HFFc6 (cell line): ENCODE measurements around the gene PMM1. TPM values are rescaled to one million over a fixed set of nuclear protein-coding genes. Genes with fewer than 3 reads are reported as not detected.
A peak's percentile ranks its signal among the peaks of the same experiment; 100 is the strongest.

Experiments
- DNase-seq: peaks from one replicate; pipeline ENCODE4 v3.0.0-alpha.2; 2018
- H3K27ac Mint-ChIP-seq: 2 replicates; pipeline ENCODE4 v1.8.0; 2020; ENCODE audit warnings: mild to moderate bottlenecking, mixed read lengths
- H3K27me3 Mint-ChIP-seq: 2 replicates; pipeline ENCODE4 v1.8.0; 2021; ENCODE audit warnings: mild to moderate bottlenecking, moderate library complexity, mixed read lengths; ENCODE audit not compliant: insufficient read depth
- H3K36me3 Mint-ChIP-seq: 2 replicates; pipeline ENCODE4 v1.8.0; 2021; ENCODE audit warnings: low read depth, mixed read lengths
- H3K4me1 Mint-ChIP-seq: 2 replicates; pipeline ENCODE4 v1.8.0; 2020; ENCODE audit warnings: low read depth, mixed read lengths
- H3K4me3 Mint-ChIP-seq: 2 replicates; pipeline ENCODE4 v1.8.0; 2020; ENCODE audit warnings: mild to moderate bottlenecking, moderate library complexity, mixed read lengths
- H3K9me3 Mint-ChIP-seq: 2 replicates; pipeline ENCODE4 v1.8.0; 2020; ENCODE audit warnings: mild to moderate bottlenecking, mixed read lengths
- CTCF ChIP-seq: fragments of 200-600 bp; sonication (generic); IDR thresholded peaks from 2 replicates; pipeline ENCODE4 v1.5.0; 2021; ENCODE audit warnings: antibody characterized with exemption, mild to moderate bottlenecking
- total RNA-seq, 6 experiments: library from RNA; stranded (reverse); fragmentation: NEBNext Ultra II Directional; extraction: Animal tissue kit (Norgen Biotek cat#: 25700); gene quantifications; 2 replicates in 1 of 6; 3 replicates in 5 of 6; pipeline ENCODE4 v1.2.3, GENCODE V29; 2021

Gene PMM1
- total RNA-seq, 6 experiments from 2014 or later = 60.1 to 69.2 (median 64.8) TPM

GRCh38 chr22:41543854-41544670, 45.6 kb downstream of the PMM1 start, which contains the start of gene POLR3H:
Gene POLR3H, minus strand, starts transcription at chr22:41544470. Its CDS starts 369 bp downstream, at chr22:41544101.
- peak; percentile 85 for TF ChIP-seq CTCF
- Mint-ChIP-seq H3K4me1 (peaks cover 53% of the 10 kb centered on the region), H3K27me3 (no peaks in the 10 kb centered on the region; the same call in 1 of the 2 replicates), H3K4me3 (peak within 1 kb of the TSS; percentile 86), H3K36me3 (peaks cover 14% of the 10 kb centered on the region), H3K27ac (peak within 1 kb of the TSS; percentile 87), H3K9me3 (no peaks in the 10 kb centered on the region)
- peak; percentile 97 for DNase-seq

GRCh38 chr22:41542224-41542623, 47.4 kb downstream of the PMM1 start:
- TF ChIP-seq CTCF = no peak
- DNase-seq = no peak
- Mint-ChIP-seq H3K27me3 (no peaks in the 10 kb centered on the region; the same call in 1 of the 2 replicates), H3K9me3 (no peaks in the 10 kb centered on the region), H3K4me3 (peak overlapping the region; percentile 86), H3K27ac (no peak overlapping the region; the same call in 1 of the 2 replicates), H3K36me3 (peaks cover 14% of the 10 kb centered on the region), H3K4me1 (peaks cover 53% of the 10 kb centered on the region)

- Mint-ChIP-seq H3K4me3 (peak overlapping the region; percentile 23), H3K9me3 (no peaks in the 10 kb centered on the region)
These were observed 48.2 kb downstream of the PMM1 start for GRCh38 chr22:41541484-41541883.

GRCh38 chr22:41540365-41540764, 49.3 kb downstream of the PMM1 start:
- Mint-ChIP-seq H3K27me3 (no peaks in the 10 kb centered on the region; the same call in 1 of the 2 replicates), H3K4me3 (no peak overlapping the region), H3K27ac (no peak overlapping the region), H3K9me3 (no peaks in the 10 kb centered on the region), H3K4me1 (peaks cover 53% of the 10 kb centered on the region), H3K36me3 (peaks cover 15% of the 10 kb centered on the region)
- no peak for DNase-seq
- TF ChIP-seq CTCF = no peak

More at GRCh38 chr22:41541484-41541883, 48.2 kb downstream of the PMM1 start:
- DNase-seq = no peak
- no peaks in the 10 kb centered on the region; the same call in 1 of the 2 replicates for H3K27me3 Mint-ChIP-seq
- no peak for TF ChIP-seq CTCF
- no peak overlapping the region for H3K27ac Mint-ChIP-seq
- peaks cover 53% of the 10 kb centered on the region for H3K4me1 Mint-ChIP-seq
- H3K36me3 Mint-ChIP-seq = peaks cover 14% of the 10 kb centered on the region

GRCh38 chr22:41540006-41540315, 49.7 kb downstream of the PMM1 start:
- H3K27ac Mint-ChIP-seq = peak overlapping the region; percentile 29; the same call in 1 of the 2 replicates
- H3K4me3 Mint-ChIP-seq = peak overlapping the region; percentile 11; the same call in 1 of the 2 replicates
- H3K36me3 Mint-ChIP-seq = peaks cover 19% of the 10 kb centered on the region
- no peaks in the 10 kb centered on the region for H3K9me3 Mint-ChIP-seq
- H3K27me3 Mint-ChIP-seq = no peaks in the 10 kb centered on the region; the same call in 1 of the 2 replicates
- no peak for TF ChIP-seq CTCF
- DNase-seq = no peak
- H3K4me1 Mint-ChIP-seq = peaks cover 49% of the 10 kb centered on the region
